Measurements from ENCODE around the gene UNC5C. TPM values are rescaled to one million over a fixed set of nuclear protein-coding genes. Genes with fewer than 3 reads are reported as not detected.

The UNC5C gene
- total and polyA plus RNA-seq, 2 of the 8 experiments (the other 6 are each of a cell fraction or from before 2014, with no cell fraction given) = 0.30 to 1.3 TPM

GRCh38 chr4:95319169-95319568, 229.6 kb downstream of the UNC5C start (continued):
- TF ChIP-seq ATF3 (IDR thresholded peaks at IDR 0.05; ENCODE audit: insufficient read depth, low read depth, low read length) = no peak
- TF ChIP-seq TAF7 (optimal IDR thresholded peaks at IDR 0.05; ENCODE audit: borderline replicate concordance, low read depth, low read length) = no peak
- no peak for TF ChIP-seq CTBP2 (IDR thresholded peaks at IDR 0.05; ENCODE audit: borderline replicate concordance, insufficient read depth, insufficient read length, low read length)
